Epidermal melanocyte (primary cell): Measurements from ENCODE around the gene SPATA31D1.

Experiments
- DNase-seq: peaks from one replicate; pipeline ENCODE4 v3.0.0; 2011; ENCODE audit warnings: low spot score; ENCODE audit not compliant: insufficient read length

Gene SPATA31D1

GRCh38 chr9:82021198-82021597 is 32.6 kb downstream of the SPATA31D1 start:
- no peak for DNase-seq

GRCh38 chr9:82022121-82022520 is 33.5 kb downstream of the SPATA31D1 start:
- no peak for DNase-seq

- DNase-seq: no peak
Observed at GRCh38 chr9:82024908-82025307, 36.3 kb downstream of the SPATA31D1 start.

GRCh38 chr9:82031538-82032280 is 43.1 kb downstream of the SPATA31D1 start:
- DNase-seq: no peak

- DNase-seq: no peak
Observed at GRCh38 chr9:82034956-82035731, 46.6 kb downstream of the SPATA31D1 start.

- DNase-seq: no peak
Observed at GRCh38 chr9:82036086-82036485, 47.5 kb downstream of the SPATA31D1 start.

- DNase-seq: no peak
Observed at GRCh38 chr9:82037126-82037525, 48.6 kb downstream of the SPATA31D1 start.

GRCh38 chr9:82038897-82039296 is 50.3 kb downstream of the SPATA31D1 start:
- no peak for DNase-seq
